ENCODE results near the gene PIK3AP1.

Gene PIK3AP1

GRCh38 chr10:96641396-96642295 lies 78.7 kb downstream of the PIK3AP1 start:
- DNase-seq = no peak

- DNase-seq = peak; percentile 11
Observed at GRCh38 chr10:96639899-96640298, 80.4 kb downstream of the PIK3AP1 start.

- no peak for DNase-seq
Observed at GRCh38 chr10:96638696-96639095, 81.6 kb downstream of the PIK3AP1 start.

GRCh38 chr10:96638120-96638519 lies 82.2 kb downstream of the PIK3AP1 start:
- DNase-seq = no peak

GRCh38 chr10:96637709-96638108 lies 82.6 kb downstream of the PIK3AP1 start:
- DNase-seq = no peak

GRCh38 chr10:96636551-96636950 lies 83.8 kb downstream of the PIK3AP1 start:
- DNase-seq = no peak

- peak; percentile 35 for DNase-seq
Observed at GRCh38 chr10:96632974-96633710, 87.2 kb downstream of the PIK3AP1 start.

- DNase-seq = no peak
Observed at GRCh38 chr10:96627292-96627691, 93.0 kb downstream of the PIK3AP1 start.

- DNase-seq = no peak
Observed at GRCh38 chr10:96626795-96627194, 93.5 kb downstream of the PIK3AP1 start.

GRCh38 chr10:96625173-96625572 lies 95.1 kb downstream of the PIK3AP1 start:
- no peak for DNase-seq

- no peak for DNase-seq
Observed at GRCh38 chr10:96622013-96622787, 98.1 kb downstream of the PIK3AP1 start.

- no peak for DNase-seq
Observed at GRCh38 chr10:96619796-96620773, 100.2 kb downstream of the PIK3AP1 start.

- DNase-seq = no peak
Observed at GRCh38 chr10:96619120-96619519, 101.2 kb downstream of the PIK3AP1 start.

GRCh38 chr10:96618653-96619052 lies 101.7 kb downstream of the PIK3AP1 start:
- no peak for DNase-seq

- DNase-seq = no peak
Observed at GRCh38 chr10:96616961-96617360, 103.4 kb downstream of the PIK3AP1 start.

- DNase-seq = no peak
Observed at GRCh38 chr10:96614515-96614914, 105.8 kb downstream of the PIK3AP1 start.

- no peak for DNase-seq
Observed at GRCh38 chr10:96613576-96613975, 106.7 kb downstream of the PIK3AP1 start.

GRCh38 chr10:96612055-96612830 lies 108.1 kb downstream of the PIK3AP1 start:
- DNase-seq = peak; percentile 35

GRCh38 chr10:96610817-96611216 lies 109.5 kb downstream of the PIK3AP1 start:
- DNase-seq = no peak

- DNase-seq = no peak
Observed at GRCh38 chr10:96609510-96609909, 110.8 kb downstream of the PIK3AP1 start.

GRCh38 chr10:96608805-96609204 lies 111.5 kb downstream of the PIK3AP1 start:
- DNase-seq = peak; percentile 27
